Sigmoid colon (tissue), 4 donors: ENCODE measurements around the gene TSSK6.

ENCODE experiments used
- CTCF ChIP-seq, 4 experiments: fragments of 450-650 bp in 3 of 4; fragments of 200-600 bp in 1 of 4; IDR thresholded peaks; one replicate each; pipeline ENCODE4 v1.5.1; 2016 to 2019; ENCODE audit warnings: antibody characterized with exemption in 4 of 4, mild to moderate bottlenecking in 3 of 4, moderate library complexity in 2 of 4
- EP300 ChIP-seq, 4 donors: sonication (generic); formaldehyde crosslinking; IDR thresholded peaks; one replicate each; pipeline ENCODE4 v1.6.1; 2017; ENCODE audit warnings: antibody characterized with exemption in 4 of 4
- POLR2A ChIP-seq, 2 donors: fragments of 450-650 bp; IDR thresholded peaks; one replicate each; pipeline ENCODE4 v1.6.1; 2016; ENCODE audit warnings: antibody characterized with exemption in 2 of 2, mild to moderate bottlenecking in 2 of 2, moderate library complexity in 2 of 2

DNA sequence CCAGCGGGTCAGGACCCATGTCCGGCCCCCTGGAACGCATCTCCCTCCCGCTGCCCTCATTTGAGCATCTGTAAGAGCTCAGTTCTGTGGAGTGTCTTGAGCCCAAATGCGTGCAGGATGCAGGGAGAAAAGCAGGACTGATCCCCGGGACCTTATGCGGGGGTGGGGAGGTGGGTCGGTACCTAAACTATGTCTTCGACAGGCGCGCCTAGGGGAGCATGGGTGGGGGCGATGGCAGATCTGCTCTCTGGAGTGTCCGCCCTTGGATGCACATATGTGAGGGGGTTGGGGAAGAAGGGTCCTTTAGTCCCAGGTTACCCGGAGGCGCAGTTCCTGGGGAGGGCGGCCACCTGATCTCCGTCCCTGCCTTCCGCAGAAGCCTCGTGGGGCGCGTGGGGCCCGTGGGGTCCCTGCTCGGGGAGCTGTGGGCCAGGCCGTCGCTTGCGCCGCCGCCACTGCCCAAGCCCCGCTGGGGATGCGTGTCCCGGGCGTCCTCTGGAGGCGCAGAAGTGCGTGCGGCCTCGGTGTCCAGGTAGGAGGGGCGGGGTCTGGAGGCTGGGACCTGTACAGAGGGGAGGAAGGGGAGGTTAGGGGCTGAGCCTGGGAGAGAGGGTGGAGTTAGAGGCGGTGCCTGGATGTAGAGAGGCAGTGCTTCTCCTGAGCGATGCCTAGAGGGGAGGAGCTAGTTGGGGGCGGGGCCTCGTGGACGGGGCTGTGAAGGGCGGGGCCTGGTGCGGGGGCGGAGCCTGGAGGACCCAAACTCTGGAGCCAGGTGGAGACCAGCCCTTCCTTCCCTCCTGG lies 25.6 kb upstream of the TSSK6 start:
- TF ChIP-seq CTCF (IDR thresholded peaks at IDR 0.05) (no peak), POLR2A (IDR thresholded peaks at IDR 0.05) (no peak), EP300 (IDR thresholded peaks at IDR 0.05) (no peak)
